ENCODE data around the gene USF3.

USF3 gene

DNA sequence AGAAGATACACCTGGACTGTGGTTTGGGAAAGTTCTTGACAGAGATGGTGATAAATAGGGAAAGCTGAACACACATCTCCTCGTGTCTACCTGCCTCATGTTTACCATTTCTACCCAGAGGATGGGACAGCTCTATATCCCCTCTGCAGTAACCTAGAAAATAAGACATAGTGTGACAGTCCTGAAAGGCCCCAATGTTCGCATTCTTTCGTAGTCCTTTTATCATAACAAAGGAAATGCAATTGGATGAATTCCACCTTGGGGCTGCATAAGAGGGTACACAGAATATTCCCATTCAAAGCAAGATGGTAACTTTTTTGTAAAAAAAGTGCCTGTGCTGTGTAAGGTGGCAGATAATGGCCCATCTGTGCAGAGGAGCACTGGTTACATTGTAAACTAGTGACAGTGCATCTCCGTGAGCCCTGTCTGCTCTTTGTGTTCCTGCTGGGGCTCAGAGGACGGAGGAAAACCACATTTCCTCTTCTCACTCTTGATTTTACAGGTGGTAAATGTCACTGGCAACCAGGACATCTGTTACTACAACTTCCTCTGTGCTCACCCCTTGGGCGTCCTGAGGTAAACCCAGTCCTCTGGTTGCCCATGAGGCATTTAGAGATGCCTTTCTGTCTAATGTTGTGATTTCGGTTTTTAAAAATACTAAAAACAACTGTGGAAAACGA is 89.8 kb downstream of the USF3 start:
- DNase-seq = no peak

DNA sequence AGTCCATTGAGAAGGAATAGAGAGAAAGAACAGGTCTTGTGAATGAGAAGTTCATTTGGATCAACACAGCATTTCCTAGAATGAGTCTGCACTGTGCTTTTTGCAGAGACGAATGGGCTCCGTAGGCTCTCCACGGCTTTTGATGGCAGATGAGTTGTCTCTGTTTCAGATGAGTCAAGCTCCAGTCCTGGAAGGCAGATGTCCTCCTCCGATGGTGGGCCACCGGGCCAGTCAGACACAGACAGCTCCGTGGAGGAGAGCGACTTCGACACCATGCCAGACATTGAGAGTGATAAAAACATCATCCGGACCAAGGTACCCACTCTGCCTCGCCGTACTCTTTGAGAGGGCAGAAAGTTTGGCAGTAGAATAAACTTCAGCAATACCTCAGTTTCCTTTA is 93.6 kb downstream of the USF3 start:
- DNase-seq = no peak

DNA sequence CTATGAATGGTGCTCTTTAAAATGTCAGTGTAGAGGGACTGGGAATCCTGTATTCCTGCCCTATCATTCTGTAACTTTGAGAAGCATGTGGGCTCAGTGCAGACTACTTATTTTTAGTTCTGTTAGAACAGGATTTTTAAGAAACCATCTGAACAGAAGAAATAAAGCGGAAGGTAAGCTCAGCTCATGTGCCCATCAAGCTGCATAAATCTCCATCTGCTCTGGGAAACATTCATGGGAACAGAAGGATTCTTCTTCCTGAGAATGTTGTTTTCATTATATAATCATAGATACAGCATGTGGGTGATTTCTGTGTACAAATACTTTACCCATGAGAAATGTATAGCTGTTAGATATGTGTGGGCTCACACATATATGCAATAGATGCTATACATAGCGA is 94.2 kb downstream of the USF3 start:
- DNase-seq = no peak

DNA sequence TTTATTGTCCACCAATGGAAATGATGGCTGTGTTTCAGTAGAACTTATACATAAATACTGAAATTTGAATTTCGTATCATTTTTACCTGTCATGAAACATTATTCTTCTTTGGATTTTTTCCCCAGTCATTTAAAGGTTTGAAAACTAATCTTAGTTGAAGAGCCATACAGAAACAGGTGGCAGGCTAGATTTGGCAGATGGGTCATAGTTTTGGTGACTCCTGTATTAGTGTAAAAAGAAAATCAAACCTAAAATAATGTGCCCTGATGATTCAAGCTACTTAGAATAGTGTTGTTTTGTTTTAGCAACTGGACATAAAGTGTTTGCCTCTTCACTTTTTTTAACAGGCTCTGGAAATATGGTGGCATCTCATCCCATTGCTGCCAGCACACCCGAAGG is 95.2 kb downstream of the USF3 start:
- DNase-seq = no peak

DNA sequence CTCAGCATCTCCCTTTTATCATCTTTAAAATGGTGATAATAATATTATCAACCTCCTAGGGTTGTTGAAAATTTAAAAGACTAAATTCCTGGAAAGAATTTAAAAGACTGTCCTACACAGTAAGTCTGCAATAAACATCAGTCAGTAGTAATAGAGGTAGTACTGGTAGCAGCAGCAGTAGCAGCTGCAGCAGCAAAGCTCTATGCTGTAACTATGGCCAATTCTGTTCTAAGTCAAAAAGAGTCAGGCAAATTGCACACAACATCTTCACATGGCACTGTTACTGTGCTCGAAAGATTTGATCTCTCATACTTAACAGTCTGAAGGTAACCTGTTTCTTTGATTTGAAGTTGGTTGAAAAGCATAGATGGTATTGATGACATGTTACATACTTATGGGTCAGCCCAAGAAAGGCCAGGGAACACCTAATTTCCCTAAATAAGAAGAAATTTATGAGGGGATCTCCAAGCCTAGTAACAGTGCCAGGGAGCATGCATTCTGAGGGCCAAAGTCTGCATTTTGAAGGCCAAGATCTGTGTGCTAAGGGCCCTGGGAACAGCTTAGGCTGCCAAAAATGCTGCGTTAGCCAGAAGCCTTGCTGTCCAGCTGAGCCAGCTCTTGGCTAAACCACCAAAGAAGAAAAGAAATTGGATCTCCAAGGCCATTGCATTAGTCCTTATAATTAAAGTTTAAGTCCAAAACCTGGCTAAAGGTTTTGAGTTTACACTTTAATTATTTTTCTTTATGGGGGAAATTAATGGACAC is 95.8 kb downstream of the USF3 start:
- DNase-seq = no peak
